Measurements from ENCODE around the gene TCTN1. TPM values are rescaled to one million over a fixed set of nuclear protein-coding genes. Genes with fewer than 3 reads are reported as not detected.

TCTN1 gene
- total RNA-seq, 1 donor from 2014 or later = 50.0 TPM

- no peak for DNase-seq (ENCODE audit: low spot score)
Observed at GRCh38 chr12:110680032-110680431, 66.1 kb downstream of the TCTN1 start.

DNA sequence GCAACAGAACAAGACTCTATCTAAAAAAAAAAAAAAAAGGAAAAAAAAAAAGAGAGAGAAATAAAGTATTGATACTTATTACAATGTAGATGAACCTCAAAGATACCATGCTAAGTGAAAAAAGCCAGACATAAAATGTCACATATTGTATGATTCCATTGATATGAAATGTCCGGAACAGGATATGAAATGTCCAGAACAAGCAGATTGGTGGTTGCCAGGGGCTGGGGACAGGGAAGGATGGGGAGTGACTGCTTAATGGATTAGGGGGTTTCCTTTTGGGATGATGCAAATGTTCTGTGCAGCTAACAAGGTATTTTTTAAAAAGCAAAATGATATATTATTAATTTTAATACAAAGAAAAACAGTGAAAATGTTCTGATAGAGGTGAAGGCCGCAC lies 70.0 kb downstream of the TCTN1 start:
- no peak for DNase-seq (ENCODE audit: low spot score)

GRCh38 chr12:110684312-110684836 lies 70.4 kb downstream of the TCTN1 start:
- no peak for DNase-seq (ENCODE audit: low spot score)

DNA sequence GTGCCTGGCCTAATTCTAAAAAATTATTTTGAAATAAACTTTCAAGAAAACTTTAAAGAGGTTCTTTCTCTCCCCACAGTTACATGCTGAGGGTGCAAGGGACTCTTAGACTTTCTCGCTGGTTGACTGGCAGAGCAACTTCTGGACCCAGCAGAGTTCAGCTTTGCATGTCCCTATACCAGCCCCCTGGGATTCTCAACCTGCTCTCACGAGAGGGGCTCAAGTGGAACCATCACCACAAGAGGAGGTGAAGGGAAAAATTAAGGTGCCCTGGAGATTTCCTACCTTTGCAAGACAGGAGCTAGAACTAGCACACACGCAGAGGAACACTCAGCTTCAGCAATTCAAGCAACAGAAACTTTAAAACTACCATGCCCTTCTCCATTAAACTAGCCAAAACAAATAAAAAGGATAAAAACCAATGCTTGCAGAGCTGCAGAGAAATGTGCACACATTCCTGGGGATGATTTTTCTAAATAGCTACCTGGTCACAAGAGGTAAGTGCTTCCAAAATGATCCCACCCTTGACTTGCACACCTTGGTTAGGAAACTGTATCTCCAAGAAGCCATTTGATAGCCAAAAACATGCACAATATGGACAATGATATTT lies 72.5 kb downstream of the TCTN1 start:
- no peak for DNase-seq (ENCODE audit: low spot score)

DNA sequence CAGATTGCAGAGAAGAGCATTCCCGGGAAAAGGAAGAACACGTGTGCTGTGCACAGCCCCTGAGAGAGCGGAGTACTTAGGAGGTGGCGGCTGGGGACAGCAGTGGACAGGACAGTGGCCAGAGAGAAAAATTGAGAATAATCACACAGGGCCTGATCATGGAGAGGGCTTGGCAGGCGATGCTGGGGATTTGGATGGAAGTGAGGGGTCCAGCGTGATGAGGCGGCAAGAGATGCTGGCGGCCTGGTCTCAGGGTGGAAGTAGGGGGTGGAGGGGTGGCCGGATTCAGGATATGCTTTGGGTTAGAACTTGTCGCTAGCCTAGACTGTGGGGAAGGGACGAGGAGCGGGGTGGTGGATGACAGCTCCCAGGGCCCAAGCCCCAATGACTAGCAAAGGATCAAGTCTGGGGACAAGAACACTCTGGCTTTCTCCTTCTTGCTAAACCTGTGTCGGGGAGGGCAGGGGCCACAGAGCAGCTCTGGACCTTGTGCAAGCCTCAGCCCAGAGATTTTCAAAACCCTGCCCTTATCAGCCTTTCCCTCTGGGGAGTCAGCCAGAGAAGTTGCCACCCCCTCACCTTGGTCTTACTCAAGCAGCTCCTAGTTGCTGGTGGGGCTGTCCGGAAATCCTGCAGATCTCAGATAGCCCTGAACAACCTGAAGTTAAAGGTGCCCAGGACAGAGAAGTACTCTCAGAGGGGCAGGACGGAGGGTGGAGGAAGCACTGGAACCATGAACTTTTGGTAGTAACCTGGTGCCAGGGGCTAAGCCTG lies 73.7 kb downstream of the TCTN1 start:
- no peak for DNase-seq (ENCODE audit: low spot score)

- DNase-seq (ENCODE audit: low spot score) = peak; percentile 51
Observed at GRCh38 chr12:110688446-110689280, 74.7 kb downstream of the TCTN1 start, which contains the start of gene HVCN1. Gene HVCN1, minus strand, starts transcription at chr12:110689115. Its CDS starts 5,870 bp downstream, at chr12:110683245.

DNA sequence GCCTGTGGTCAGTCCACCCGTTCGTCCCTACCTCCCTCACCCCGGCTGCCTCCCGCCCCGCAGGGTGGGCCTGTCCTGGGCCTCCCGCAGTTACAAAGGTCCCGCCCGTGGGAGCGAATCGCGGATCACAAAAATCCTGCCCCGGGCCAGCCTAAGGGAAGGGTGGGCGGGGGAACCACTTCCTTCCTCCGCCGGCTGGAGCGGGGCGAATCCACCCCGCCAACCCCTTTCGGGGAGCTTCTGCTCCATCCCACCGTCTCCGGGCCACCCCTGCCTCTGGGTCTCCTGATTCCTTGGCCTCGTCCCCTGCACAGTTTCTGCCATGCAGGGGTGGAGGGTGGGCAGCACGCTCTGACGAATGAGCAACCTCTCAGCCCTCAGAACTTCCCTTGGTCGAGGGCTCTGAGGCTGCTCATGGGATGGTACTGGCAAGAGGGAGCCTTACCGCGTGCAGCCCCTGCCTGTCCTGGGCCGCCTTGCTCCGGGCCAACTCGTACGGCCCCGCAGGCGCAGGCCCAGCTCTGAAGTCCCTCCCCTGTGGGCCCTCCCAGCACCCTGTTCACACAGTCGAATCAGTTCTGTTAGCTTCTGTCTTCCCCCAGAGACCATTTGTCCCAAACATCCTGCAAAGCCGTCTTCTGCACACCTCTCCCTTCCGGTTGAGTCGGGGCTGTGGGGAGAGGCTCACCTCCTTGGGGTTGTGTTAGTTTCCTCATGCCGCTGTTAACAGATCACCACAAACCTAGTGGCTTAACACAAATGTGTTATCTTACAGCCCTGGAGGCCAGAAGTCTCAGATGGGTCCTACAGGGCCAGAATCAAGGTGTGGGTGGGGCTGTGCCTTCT lies 75.6 kb downstream of the TCTN1 start:
- peak; percentile 58 for DNase-seq (ENCODE audit: low spot score)

DNA sequence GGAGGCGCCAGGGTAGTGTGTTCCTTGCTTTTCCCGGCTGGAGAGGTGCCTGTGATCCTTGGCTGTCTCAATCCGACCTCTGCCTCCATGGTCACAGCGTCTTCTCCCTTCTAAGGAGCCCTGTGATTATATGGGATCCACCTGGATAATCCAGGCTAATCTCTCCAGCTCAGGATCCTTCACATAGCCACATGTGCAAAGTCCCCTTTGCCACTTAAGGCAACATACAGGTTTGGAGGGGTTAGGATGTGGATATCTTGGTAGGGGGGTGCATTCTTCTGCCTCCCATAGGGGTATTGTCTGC lies 76.2 kb downstream of the TCTN1 start:
- DNase-seq (ENCODE audit: low spot score) = no peak

DNA sequence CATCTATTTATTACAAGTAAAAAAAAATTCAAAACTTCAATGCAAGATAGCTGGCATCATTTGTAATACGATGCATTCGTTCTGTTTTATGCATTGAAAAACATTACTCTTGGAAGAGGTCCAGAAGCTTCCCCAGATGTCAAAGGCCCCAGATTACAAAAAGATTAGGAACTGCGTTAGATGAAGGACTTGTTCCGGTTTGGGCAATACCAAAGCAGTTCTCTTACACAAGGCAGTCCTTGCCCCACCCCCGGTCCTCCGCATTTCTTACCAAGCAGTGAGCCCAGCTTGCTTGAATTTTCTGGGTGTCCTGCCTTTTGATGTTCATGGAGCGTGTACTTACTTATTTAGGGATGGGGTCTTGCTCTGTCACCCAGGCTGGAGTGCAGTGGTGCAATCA lies 79.8 kb downstream of the TCTN1 start:
- DNase-seq (ENCODE audit: low spot score) = no peak

DNA sequence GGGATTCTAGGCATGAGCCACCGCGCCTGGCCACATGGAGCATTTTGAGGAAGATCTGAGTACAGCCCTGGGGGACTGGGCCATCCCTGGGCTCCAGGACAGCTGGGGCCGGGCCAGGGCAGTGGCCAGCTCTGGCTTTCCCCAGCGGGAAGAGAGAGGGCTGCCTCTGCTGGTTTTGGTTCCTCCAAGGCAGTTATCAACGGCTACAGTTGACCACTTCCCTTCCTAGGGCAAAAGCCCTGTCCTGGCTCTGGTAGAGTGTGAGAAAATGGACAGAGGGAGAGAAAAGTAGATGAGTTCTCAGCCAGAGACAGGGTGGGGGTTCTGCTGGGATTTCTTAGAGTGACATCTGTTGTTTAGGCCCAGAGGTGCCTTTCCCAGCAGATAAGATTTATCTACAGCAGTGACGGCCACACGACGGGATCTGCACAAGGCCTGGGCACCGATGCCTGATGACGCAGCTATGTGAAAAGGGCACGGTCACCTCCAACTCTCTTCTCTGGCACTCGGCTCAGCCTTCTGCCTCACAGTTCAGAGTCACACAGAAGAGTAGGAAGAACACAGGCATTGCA lies 80.5 kb downstream of the TCTN1 start:
- no peak for DNase-seq (ENCODE audit: low spot score)

GRCh38 chr12:110696283-110696682 lies 82.4 kb downstream of the TCTN1 start:
- DNase-seq (ENCODE audit: low spot score) = no peak

DNA sequence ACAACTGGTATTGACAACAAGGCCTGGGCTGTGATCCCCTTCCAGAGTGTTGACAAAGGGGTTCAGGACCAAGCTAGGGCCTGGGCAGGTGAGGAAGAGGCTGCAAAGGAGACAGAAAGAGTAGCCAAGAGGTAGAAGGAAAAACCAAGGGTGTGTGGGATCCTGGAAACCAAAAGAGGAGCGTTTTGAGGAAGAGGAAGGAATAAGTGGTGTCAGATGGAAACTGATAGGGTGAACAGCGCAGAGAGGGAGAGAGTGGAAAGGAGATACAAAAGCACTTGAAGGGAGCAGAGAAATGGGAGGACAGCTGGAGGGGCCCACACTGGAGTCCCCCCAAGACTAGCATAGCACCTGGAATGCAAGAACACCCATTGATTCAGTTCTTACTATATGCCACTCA lies 83.3 kb downstream of the TCTN1 start:
- DNase-seq (ENCODE audit: low spot score) = no peak

GRCh38 chr12:110698171-110698902 lies 84.4 kb downstream of the TCTN1 start:
- peak; percentile 84 for DNase-seq (ENCODE audit: low spot score)

Other genes with a start within 250 kb of the TCTN1 start
- 104 TPM for gene ANAPC7, start 210.4 kb upstream of the TCTN1 start, total RNA-seq
- gene ARPC3, start 163.8 kb upstream of the TCTN1 start, total RNA-seq = 250 TPM
- gene GPN3, start 145.9 kb upstream of the TCTN1 start, total RNA-seq = 20.3 TPM
- 4.2 TPM for gene FAM216A, start 145.3 kb upstream of the TCTN1 start, total RNA-seq
- 120 TPM for gene VPS29, start 112.0 kb upstream of the TCTN1 start, total RNA-seq
- gene RAD9B, start 111.8 kb upstream of the TCTN1 start, total RNA-seq = 0.57 TPM
- gene PPTC7, start 30.8 kb upstream of the TCTN1 start, total RNA-seq = 26.1 TPM
- gene HVCN1, start 75.0 kb downstream of the TCTN1 start, total RNA-seq = 4.2 TPM
- 107 TPM for gene PPP1CC, start 128.8 kb downstream of the TCTN1 start, total RNA-seq
- gene CCDC63, start 232.9 kb downstream of the TCTN1 start, total RNA-seq = not detected

Data from ureter (tissue), 1 donor.